GM10266 (cell line): ENCODE data around the gene MYH11.
"Not testable (repeated sequence)": the region's sequence is repeated elsewhere in the genome, so short reads cannot be mapped to it uniquely, and the experiment has no call there.

Experiments
- DNase-seq: peaks from one replicate; pipeline ENCODE4 v3.0.0; 2012; ENCODE audit errors: extremely low spot score
- TF ChIP-seq, protein P1 (sequence below): IDR thresholded peaks from 2 replicates; pipeline ENCODE4 v1.5.1; 2012; ENCODE audit warnings: mild to moderate bottlenecking, low read depth; ENCODE audit not compliant: control insufficient read depth, insufficient read depth; ENCODE audit errors: missing control alignments

MYH11 gene

DNA sequence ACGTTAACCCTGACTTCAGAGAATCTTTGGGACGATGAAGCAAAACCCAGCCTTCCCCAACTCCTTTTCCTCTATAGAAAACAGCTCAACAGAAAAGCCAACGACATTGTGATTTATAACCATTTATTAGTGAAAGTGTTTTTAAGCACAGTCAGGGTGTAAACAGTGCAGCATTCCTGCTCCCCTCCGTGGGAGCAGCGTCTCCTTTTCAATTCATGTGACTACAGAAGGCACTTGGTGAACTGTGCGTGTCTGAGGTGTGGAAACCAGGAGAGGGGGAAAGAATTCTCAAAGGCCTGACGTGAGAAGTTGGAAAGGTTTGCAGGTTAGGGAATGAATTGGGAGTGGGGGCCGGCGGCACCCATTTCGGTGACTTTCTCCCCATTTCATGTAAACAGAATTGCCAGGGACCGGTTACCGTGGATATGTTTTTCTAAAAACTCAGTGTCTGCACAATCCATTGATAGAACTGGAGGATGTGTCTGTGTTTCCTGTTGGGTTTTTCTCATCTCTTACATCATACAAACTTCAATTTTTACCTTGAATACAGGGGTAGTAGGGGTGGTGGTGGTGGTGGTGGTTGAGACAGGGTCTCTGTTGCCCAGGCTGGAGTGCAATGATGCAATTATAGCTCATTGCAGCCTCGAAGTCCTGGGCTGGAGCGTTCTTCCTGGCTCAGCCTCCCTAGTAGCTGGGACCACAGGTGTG is 153.6 kb downstream of the MYH11 start:
- DNase-seq = no peak
- TF ChIP-seq, protein P1, sequence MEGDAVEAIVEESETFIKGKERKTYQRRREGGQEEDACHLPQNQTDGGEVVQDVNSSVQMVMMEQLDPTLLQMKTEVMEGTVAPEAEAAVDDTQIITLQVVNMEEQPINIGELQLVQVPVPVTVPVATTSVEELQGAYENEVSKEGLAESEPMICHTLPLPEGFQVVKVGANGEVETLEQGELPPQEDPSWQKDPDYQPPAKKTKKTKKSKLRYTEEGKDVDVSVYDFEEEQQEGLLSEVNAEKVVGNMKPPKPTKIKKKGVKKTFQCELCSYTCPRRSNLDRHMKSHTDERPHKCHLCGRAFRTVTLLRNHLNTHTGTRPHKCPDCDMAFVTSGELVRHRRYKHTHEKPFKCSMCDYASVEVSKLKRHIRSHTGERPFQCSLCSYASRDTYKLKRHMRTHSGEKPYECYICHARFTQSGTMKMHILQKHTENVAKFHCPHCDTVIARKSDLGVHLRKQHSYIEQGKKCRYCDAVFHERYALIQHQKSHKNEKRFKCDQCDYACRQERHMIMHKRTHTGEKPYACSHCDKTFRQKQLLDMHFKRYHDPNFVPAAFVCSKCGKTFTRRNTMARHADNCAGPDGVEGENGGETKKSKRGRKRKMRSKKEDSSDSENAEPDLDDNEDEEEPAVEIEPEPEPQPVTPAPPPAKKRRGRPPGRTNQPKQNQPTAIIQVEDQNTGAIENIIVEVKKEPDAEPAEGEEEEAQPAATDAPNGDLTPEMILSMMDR = no peak

DNA sequence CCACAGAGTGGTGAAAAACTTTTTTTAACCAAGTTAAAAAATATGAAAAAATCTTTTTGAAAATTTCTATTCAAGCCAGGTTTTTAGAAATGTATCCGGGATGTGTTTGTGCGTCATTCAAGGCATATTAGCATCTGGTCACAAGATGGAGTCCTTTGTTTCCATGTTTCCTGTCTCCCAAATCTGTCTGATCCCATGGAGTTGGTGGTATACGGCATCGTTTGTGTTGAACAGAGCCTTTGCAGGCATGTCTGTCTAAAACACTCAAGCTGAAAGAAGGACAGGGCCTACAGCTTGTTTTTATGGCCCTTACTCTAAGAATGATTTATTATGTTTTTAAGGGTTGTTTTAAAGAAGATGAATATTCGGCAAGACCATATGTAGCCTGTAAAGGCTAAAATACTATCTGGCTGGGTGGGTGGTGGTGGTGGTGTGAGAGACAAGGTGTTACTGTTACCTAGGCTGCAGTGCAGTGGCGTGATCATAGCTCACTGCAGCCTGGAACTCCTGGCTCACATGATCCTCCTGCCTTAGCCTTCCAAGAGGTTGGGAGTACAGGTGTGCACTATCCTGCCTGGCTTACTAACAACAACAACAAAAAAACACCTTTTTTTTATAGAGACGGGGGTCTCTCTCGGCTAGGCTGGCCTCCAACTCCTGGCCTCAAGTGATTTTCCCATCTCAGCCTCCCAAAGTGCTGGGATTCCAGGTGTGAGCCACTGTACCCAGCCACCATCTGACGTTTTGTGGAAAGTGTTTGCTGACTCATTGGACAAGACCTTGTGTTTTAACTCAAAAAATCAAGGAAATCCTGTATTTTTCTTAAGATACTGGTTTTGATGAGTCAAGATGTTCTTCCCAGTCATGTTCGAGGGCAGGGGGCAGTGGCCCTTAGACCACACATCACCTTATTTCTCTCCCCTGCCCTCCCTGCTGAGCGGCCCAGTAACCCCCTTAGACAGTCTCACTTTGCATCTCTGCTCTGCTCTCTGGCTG is 154.6 kb downstream of the MYH11 start:
- no peak for DNase-seq
- TF ChIP-seq, protein P1 = no peak

DNA sequence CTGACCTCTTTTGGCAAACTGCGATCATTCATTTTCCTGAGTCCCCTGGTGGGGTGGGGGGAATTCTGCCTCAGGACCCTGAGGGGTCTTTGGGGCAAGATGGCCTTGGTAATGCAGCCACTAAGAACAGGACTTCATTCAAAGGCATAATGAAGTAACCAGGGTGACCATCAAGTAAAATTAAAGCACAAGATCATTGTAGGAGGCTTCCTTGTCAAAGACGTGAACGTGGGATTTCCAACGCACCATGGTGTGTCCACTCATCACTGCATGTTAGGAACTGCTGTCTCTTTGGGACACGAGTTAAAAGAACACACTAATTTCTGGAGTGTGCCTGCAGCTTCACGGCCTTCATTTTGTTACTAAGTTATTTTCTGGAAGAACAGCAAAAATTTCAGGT is 155.5 kb downstream of the MYH11 start:
- TF ChIP-seq, protein P1 = no peak
- DNase-seq = no peak

DNA sequence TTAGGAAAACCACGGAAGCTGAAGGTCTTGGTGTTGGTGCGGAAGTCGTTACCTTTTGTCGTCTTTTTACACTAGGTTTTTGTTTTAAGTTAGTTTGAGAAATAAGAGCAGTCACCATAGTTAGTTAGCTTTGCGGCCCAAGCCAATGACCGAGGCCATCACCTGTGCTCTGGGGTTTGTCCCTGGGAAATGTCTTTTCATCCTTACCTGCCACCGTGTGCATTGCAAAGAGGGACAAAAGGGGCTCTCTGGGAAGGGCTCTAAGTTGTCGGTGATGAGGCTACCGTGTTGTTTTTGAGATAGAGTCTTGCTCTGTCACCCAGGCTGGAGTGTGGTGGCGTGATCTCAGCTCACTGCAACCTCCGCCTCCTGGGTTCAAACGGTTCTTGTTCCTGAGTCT is 157.0 kb downstream of the MYH11 start:
- no peak for DNase-seq
- TF ChIP-seq, protein P1 = no peak

DNA sequence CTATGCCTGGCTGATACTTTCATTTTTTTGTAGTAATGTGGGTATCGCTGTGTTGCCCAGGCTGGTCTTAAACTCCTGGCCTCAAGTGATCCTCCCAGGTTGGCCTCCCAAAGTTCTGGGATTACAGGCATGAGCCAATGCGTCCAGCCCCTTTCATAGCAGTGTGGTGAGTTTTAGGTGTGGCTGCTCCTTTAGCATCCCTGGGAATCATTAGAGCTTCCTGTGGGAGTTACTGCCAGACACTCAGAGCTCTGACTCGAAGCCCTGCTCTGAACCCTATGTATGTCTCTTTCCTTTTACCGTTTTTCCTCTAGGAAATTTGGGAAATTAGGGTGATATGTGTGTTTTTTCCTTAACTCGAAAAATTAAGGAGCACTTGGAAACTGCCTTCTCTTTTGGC is 162.3 kb downstream of the MYH11 start:
- TF ChIP-seq, protein P1 = no peak

DNA sequence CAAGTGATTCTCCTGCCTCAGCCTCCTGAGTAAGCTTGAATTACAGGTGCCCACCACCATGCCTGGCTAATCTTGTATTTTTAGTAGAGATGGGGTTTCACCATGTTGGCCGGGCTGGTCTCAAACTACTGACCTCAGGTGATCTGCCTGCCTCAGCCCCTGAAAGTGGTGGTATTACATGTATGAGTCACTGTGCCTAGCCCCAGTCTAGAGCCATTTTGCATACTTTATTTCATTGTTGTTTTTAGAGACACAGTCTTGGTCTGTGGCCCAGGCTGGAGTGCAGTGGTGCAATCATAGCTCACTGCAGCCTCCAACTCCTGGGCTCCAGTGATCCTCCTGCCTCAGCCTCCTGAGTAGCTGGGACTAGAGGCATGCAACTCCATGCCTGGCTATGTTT is 164.3 kb downstream of the MYH11 start:
- not testable (repeated sequence) for DNase-seq

More for the DNA sequence above, 162.3 kb downstream of the MYH11 start:
- no peak for DNase-seq

DNA sequence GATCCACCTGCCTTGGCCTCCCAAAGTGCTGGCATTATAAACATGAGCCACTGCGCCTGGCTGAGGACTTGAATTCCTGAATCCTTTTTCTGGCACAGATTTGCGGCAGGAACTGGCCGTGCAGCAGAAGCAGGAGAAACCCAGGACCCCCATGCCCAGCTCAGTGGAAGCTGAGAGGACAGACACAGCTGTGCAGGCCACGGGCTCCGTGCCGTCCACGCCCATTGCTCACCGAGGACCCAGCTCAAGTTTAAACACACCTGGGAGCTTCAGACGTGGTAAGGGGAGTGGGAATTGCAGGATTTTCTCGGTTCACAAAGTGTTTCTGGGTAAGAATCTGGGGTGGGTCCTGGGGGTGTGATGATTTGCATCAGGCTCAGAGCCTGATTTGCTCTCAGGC is 165.8 kb downstream of the MYH11 start:
- DNase-seq = no peak
- TF ChIP-seq, protein P1 = no peak
